ENCODE data around the gene PLEKHJ1. TPM values are rescaled to one million over a fixed set of nuclear protein-coding genes. Genes with fewer than 3 reads are reported as not detected.

PLEKHJ1 gene
- total RNA-seq, 4 donors from 2014 or later, result 41.6 to 56.7 (median 51.7) TPM

- no peak for ATAC-seq
- no CpG with 5 or more reads among the region's 21 CpGs for WGBS, 2 donors (ENCODE audit: low coverage in 1 of 2)
- Histone ChIP-seq H3K9me3 (no peaks in the 10 kb centered on the region), H3K4me3 (no peak overlapping the region), H3K27me3 (no peaks in the 10 kb centered on the region), H3K27ac (no peak overlapping the region), H3K36me3 (peaks cover 0 to 100% of the 10 kb centered on the region in 2 donors), H3K4me1 (peaks cover 0 to 15% (median 9%) of the 10 kb centered on the region in 3 donors)
- no peak for TF ChIP-seq CTCF (IDR thresholded peaks at IDR 0.05)
- TF ChIP-seq EP300 (IDR thresholded peaks at IDR 0.05), result no peak
- TF ChIP-seq POLR2AphosphoS5 (IDR thresholded peaks at IDR 0.05), result no peak
- no peak for TF ChIP-seq POLR2A (IDR thresholded peaks at IDR 0.05)
Observed at GRCh38 chr19:2210206-2210605, 25.9 kb downstream of the PLEKHJ1 start.

- Histone ChIP-seq H3K9me3 (no peaks in the 10 kb centered on the region), H3K4me1 (peaks cover 0 to 15% (median 9%) of the 10 kb centered on the region in 3 donors), H3K27ac (no peak overlapping the region), H3K27me3 (no peaks in the 10 kb centered on the region), H3K4me3 (no peak overlapping the region), H3K36me3 (peaks cover 0 to 100% of the 10 kb centered on the region in 2 donors)
- 96% methylated on average over 9 of the region's 17 CpGs; no CpG with 5 or more reads in 1 of the 2 donors for WGBS, 2 donors (ENCODE audit: low coverage in 1 of 2)
- TF ChIP-seq POLR2A (IDR thresholded peaks at IDR 0.05) (no peak), CTCF (IDR thresholded peaks at IDR 0.05) (no peak), EP300 (IDR thresholded peaks at IDR 0.05) (no peak), POLR2AphosphoS5 (IDR thresholded peaks at IDR 0.05) (no peak)
- ATAC-seq, result no peak
Observed at GRCh38 chr19:2209408-2209807, 26.7 kb downstream of the PLEKHJ1 start.

- peaks cover 0 to 100% of the 10 kb centered on the region in 2 donors for H3K36me3 ChIP-seq
- no peaks in the 10 kb centered on the region for H3K9me3 ChIP-seq
- no peak overlapping the region for H3K4me3 ChIP-seq
- no peak overlapping the region for H3K27ac ChIP-seq
- WGBS, 2 donors (ENCODE audit: low coverage in 1 of 2), result 64 to 67% methylated on average over 9 to 10 of the region's 10 CpGs
- no peak for ATAC-seq
- TF ChIP-seq POLR2AphosphoS5 (IDR thresholded peaks at IDR 0.05) (no peak), POLR2A (IDR thresholded peaks at IDR 0.05) (no peak), EP300 (IDR thresholded peaks at IDR 0.05) (no peak), CTCF (IDR thresholded peaks at IDR 0.05) (no peak)
- peaks cover 0 to 15% (median 9%) of the 10 kb centered on the region in 3 donors for H3K4me1 ChIP-seq
- H3K27me3 ChIP-seq, result no peaks in the 10 kb centered on the region
Observed at GRCh38 chr19:2208975-2209374, 27.2 kb downstream of the PLEKHJ1 start.

- Histone ChIP-seq H3K9me3 (no peaks in the 10 kb centered on the region), H3K4me3 (no peak overlapping the region), H3K27me3 (no peaks in the 10 kb centered on the region), H3K27ac (no peak overlapping the region), H3K36me3 (peaks cover 0 to 100% of the 10 kb centered on the region in 2 donors), H3K4me1 (peaks cover 0 to 15% (median 9%) of the 10 kb centered on the region in 3 donors)
- 48% methylated on average over 11 of the region's 36 CpGs; no CpG with 5 or more reads in 1 of the 2 donors for WGBS, 2 donors (ENCODE audit: low coverage in 1 of 2)
- TF ChIP-seq EP300 (IDR thresholded peaks at IDR 0.05) (no peak), CTCF (IDR thresholded peaks at IDR 0.05) (peak in 1 of 4 experiments; percentile 20)
- ATAC-seq, result peak; percentile 79
Observed at GRCh38 chr19:2207991-2208860, 27.9 kb downstream of the PLEKHJ1 start.

GRCh38 chr19:2207008-2207407 lies 29.1 kb downstream of the PLEKHJ1 start:
- 68% methylated on average over 4 of the region's 15 CpGs; no CpG with 5 or more reads in 1 of the 2 donors for WGBS, 2 donors (ENCODE audit: low coverage in 1 of 2)
- Histone ChIP-seq H3K4me3 (no peak overlapping the region), H3K9me3 (no peaks in the 10 kb centered on the region), H3K4me1 (peaks cover 0 to 15% (median 9%) of the 10 kb centered on the region in 3 donors), H3K27me3 (no peaks in the 10 kb centered on the region), H3K27ac (no peak overlapping the region), H3K36me3 (peaks cover 0 to 100% of the 10 kb centered on the region in 2 donors)
- TF ChIP-seq POLR2AphosphoS5 (IDR thresholded peaks at IDR 0.05) (no peak), POLR2A (IDR thresholded peaks at IDR 0.05) (no peak), CTCF (IDR thresholded peaks at IDR 0.05) (no peak), EP300 (IDR thresholded peaks at IDR 0.05) (no peak)
- no peak for ATAC-seq

Measured in gastroesophageal sphincter (tissue), 4 donors.